ENCODE data around the gene CTRB1.

- TF ChIP-seq CTCF (IDR thresholded peaks at IDR 0.05) (no peak), POLR2A (IDR thresholded peaks at IDR 0.05) (no peak)
Observed at GRCh38 chr16:75238132-75238852, 19.5 kb downstream of the CTRB1 start.

Data from thyroid gland (tissue), 4 donors.